ENCODE results near the gene KCNQ1. TPM values are rescaled to one million over a fixed set of nuclear protein-coding genes. Genes with fewer than 3 reads are reported as not detected.

Gene KCNQ1
- total RNA-seq, 1 donor from 2014 or later = 8.5 TPM

- no peak for TF ChIP-seq CTCF (IDR thresholded peaks at IDR 0.05; ENCODE audit: unreplicated experiment)
- Mint-ChIP-seq H3K36me3 (no peaks in the 10 kb centered on the region), H3K9me3 (no peaks in the 10 kb centered on the region), H3K27me3 (ENCODE audit: low read depth) (peaks cover 87% of the 10 kb centered on the region), H3K4me1 (peaks cover 15% of the 10 kb centered on the region), H3K27ac (no peak within 1 kb of the TSS), H3K4me3 (peak within 1 kb of the TSS; percentile 66)
- DNase-seq (ENCODE audit: low spot score in 2 of 2, unreplicated experiment in 2 of 2) = peak; percentile 56 to 67
These were observed 657 bp upstream of the KCNQ1 start, which contains the start of gene TRPM5 for GRCh38 chr11:2443881-2444820. Gene TRPM5 (minus strand): TSS chr11:2444514. CDS start chr11:2423036, 21,478 bp downstream.

DNA sequence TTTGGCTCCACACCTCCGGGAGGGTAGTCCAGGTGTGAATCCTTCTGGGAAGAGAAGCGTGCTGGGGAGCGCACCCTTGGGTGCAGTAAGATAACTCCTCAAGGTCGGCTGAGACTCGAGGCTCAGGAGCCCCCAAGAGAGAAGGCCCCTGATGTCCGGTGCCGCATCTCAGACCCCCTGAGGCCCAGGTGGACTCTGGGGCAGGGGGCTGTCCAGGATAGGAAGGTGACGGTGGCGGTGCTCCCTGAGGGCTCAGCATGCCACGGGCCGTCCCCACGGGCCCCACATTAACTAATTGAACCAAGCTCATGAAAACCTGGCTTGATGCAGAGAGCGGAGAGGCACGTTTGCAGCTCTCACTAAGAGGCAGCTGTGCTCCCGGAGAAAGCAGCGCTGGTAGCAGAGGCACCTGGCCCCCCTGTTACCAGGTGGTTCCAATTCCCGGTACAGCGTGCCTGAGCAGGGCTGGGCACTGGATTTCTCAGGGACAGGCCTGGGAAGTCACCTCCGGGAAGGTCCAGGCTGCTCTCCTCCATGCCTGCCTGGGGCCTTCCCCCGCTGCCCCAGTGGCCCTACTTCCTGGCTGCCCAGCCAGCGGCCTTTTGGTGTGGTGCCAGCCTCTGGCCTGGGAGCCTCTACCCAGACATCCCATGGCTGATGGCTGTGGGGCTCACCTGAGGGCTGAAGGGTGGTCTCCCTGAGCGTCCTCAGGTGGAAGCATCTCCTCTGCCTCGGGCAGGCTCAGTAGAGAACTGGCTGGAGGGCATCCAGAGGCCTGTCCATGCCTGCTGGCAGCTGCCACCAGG, 1.1 kb downstream of the KCNQ1 start:
- no peak for TF ChIP-seq CTCF (IDR thresholded peaks at IDR 0.05; ENCODE audit: unreplicated experiment)
- Mint-ChIP-seq H3K27me3 (ENCODE audit: low read depth) (peaks cover 86% of the 10 kb centered on the region), H3K4me1 (peaks cover 15% of the 10 kb centered on the region), H3K9me3 (no peaks in the 10 kb centered on the region), H3K4me3 (peak overlapping the region; percentile 66), H3K36me3 (no peaks in the 10 kb centered on the region), H3K27ac (no peak overlapping the region)
- DNase-seq (ENCODE audit: low spot score in 2 of 2, unreplicated experiment in 2 of 2) = no peak

DNA sequence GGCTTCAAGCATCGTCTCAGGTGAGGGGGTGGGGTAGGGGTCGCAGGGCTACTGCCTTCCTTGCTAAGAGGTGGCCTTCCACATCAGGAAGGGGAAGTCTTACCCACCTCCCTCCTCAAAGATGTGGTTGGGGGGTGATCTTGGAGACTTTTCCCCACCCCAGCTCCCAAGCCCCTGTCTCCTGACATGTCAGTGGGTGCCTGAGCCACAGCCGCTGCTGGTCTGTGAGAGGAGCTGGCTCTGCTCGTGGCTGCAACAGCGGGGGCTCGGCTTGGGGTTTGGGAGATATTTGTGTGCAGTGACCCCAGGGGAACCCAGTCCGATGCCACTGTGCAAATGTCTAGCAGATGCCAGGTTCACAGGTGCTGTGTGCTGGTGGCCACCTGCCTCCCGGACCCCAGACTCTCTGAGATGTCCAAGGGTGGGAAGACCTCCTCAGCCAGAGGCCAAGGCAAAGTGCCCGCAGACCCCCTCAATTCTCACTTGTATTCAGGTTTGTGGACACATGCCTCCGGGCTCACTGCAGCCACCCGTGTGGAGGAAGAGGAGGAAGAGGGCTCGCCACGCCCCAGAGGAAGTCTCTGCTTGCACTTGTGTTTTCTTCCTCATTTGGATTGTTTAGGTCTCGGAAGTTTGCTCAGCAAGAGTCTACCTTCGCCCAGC, 1.9 kb downstream of the KCNQ1 start:
- no peak for TF ChIP-seq CTCF (IDR thresholded peaks at IDR 0.05; ENCODE audit: unreplicated experiment)
- H3K36me3 Mint-ChIP-seq = no peaks in the 10 kb centered on the region
- no peak overlapping the region for H3K27ac Mint-ChIP-seq
- H3K27me3 Mint-ChIP-seq (ENCODE audit: low read depth) = peaks cover 82% of the 10 kb centered on the region
- DNase-seq (ENCODE audit: low spot score in 2 of 2, unreplicated experiment in 2 of 2) = no peak
- no peak overlapping the region for H3K4me3 Mint-ChIP-seq
- H3K4me1 Mint-ChIP-seq = peaks cover 15% of the 10 kb centered on the region
- no peaks in the 10 kb centered on the region for H3K9me3 Mint-ChIP-seq

GRCh38 chr11:2447253-2447950, 2.6 kb downstream of the KCNQ1 start:
- H3K36me3 Mint-ChIP-seq = no peaks in the 10 kb centered on the region
- H3K9me3 Mint-ChIP-seq = no peaks in the 10 kb centered on the region
- peaks cover 14% of the 10 kb centered on the region for H3K4me1 Mint-ChIP-seq
- no peak overlapping the region for H3K27ac Mint-ChIP-seq
- H3K4me3 Mint-ChIP-seq = no peak overlapping the region
- DNase-seq (ENCODE audit: low spot score in 2 of 2, unreplicated experiment in 2 of 2) = no peak
- TF ChIP-seq CTCF (IDR thresholded peaks at IDR 0.05; ENCODE audit: unreplicated experiment) = no peak
- H3K27me3 Mint-ChIP-seq (ENCODE audit: low read depth) = peaks cover 82% of the 10 kb centered on the region
